OCI-LY7 (cell line): ENCODE results near the gene KIF25.

ENCODE experiments used
- CTCF ChIP-seq: fragments of 200-600 bp; sonication (generic); conservative IDR thresholded peaks from 2 replicates; pipeline ENCODE4 v1.5.1; 2014; ENCODE audit warnings: mild to moderate bottlenecking, antibody characterized with exemption, low read length, moderate library complexity, mixed read lengths
- EZH2phosphoT487 ChIP-seq: fragments of 200-600 bp; sonication (generic); IDR thresholded peaks from 2 replicates; pipeline ENCODE4 v1.6.1; 2018; ENCODE audit warnings: low read depth, borderline replicate concordance, mild to moderate bottlenecking, mixed run types, antibody characterized with exemption, low read length, moderate library complexity, mixed read lengths

GRCh38 chr6:168072261-168072660, 74.8 kb downstream of the KIF25 start:
- TF ChIP-seq CTCF, result no peak
- no peak for TF ChIP-seq EZH2phosphoT487
